ENCODE data around the gene WDR91.

- TF ChIP-seq EZH2 (IDR thresholded peaks at IDR 0.05; ENCODE audit: borderline replicate concordance, low read length) (no peak), CTCF (conservative IDR thresholded peaks at IDR 0.05 in 1 of 2, IDR thresholded peaks at IDR 0.05 in 1 of 2; ENCODE audit: extremely low read depth in 1 of 2, insufficient read depth in 1 of 2, low read depth in 1 of 2, low read length in 2 of 2) (no peak)
These were observed 10.4 kb downstream of the WDR91 start for GRCh38 chr7:135200821-135201331.
